Activated naive CD4-positive, alpha-beta T cell treated with anti-CD3 and anti-CD28 coated beads, Interleukin-2, amount 50 U/mL, for 24 hours (primary cell): ENCODE measurements around the gene CDC37L1.

ENCODE experiments used
- H3K27ac Mint-ChIP-seq: one replicate; pipeline ENCODE4 v1.8.0; 2021; ENCODE audit warnings: mild to moderate bottlenecking, mixed read lengths
- H3K27me3 Mint-ChIP-seq: one replicate; pipeline ENCODE4 v1.8.0; 2021; ENCODE audit warnings: mixed read lengths
- H3K36me3 Mint-ChIP-seq: one replicate; pipeline ENCODE4 v1.8.0; 2021; ENCODE audit warnings: mixed read lengths
- H3K4me1 Mint-ChIP-seq: one replicate; pipeline ENCODE4 v1.8.0; 2021; ENCODE audit warnings: mixed read lengths
- H3K4me3 Mint-ChIP-seq: one replicate; pipeline ENCODE4 v1.8.0; 2021; ENCODE audit warnings: mild to moderate bottlenecking, mixed read lengths
- H3K9me3 Mint-ChIP-seq: one replicate; pipeline ENCODE4 v1.8.0; 2021; ENCODE audit warnings: mixed read lengths

Gene CDC37L1

DNA sequence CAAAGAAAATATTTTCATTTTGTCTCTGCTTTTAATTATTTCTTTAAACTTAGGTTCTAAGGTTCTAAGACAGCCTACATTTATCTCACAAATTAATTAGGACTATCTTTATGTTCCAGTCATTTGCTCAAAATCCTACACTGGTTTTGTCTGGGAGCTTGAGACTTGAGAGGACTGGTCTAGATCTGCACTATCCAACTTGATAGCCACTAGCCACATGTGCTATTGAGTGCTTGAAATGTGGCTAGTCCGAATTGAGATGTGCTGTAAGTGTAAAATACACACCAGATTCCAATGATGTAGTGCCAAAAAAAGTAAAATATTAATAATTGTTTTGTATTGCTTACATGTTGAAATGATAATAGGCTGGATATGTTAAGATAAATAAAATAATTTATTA, 7.2 kb downstream of the CDC37L1 start:
- Mint-ChIP-seq H3K9me3 (no peaks in the 10 kb centered on the region), H3K27ac (no peak overlapping the region), H3K4me3 (no peak overlapping the region), H3K4me1 (peaks cover 61% of the 10 kb centered on the region), H3K36me3 (peaks cover 22% of the 10 kb centered on the region), H3K27me3 (no peaks in the 10 kb centered on the region)

DNA sequence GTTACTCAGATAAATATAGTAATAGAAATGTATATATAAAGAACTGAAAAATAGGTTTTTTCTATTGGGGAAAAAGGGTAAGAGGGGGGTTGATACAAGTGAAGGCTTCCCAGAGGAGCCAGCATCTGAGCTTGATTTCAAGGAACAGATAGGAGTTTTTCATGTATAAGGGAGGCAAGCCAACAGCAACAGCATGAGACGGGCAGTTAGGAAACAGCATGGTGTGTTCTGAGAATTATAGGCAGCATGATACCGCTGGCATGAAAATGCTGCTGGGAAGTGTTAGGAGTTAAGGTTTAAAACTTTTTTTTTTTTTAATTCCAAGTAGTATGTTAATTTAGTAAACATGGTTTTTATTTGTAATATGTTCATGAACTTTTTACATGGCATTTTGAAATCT, 9.7 kb downstream of the CDC37L1 start:
- Mint-ChIP-seq H3K9me3 (no peaks in the 10 kb centered on the region), H3K4me3 (peak overlapping the region; percentile 17), H3K27ac (no peak overlapping the region), H3K4me1 (peaks cover 64% of the 10 kb centered on the region), H3K36me3 (peaks cover 18% of the 10 kb centered on the region), H3K27me3 (no peaks in the 10 kb centered on the region)

GRCh38 chr9:4689687-4690104, 10.3 kb downstream of the CDC37L1 start:
- Mint-ChIP-seq H3K36me3 (peaks cover 20% of the 10 kb centered on the region), H3K27ac (peak overlapping the region; percentile 92), H3K4me3 (peak overlapping the region; percentile 62)

DNA sequence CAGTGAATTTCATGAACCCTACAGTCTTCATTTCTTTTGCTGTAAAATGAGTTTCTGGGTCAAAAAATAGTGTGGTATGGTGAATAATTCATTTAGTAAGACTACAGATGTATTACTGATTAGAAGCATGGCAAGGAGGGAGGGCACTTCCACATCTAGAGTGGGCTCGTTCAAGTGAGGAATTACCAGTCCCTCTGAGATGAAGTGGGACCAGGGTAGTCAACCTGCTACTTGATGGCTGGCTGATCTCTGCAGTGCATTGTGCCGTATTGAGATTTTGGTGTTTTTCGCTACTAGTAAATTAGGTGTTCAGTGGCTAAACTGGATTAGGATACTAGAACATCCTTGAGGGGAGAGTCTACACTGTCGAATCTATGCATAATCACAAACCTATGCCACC, 10.8 kb downstream of the CDC37L1 start:
- Mint-ChIP-seq H3K9me3 (no peaks in the 10 kb centered on the region), H3K36me3 (peaks cover 18% of the 10 kb centered on the region), H3K27me3 (no peaks in the 10 kb centered on the region), H3K27ac (peak overlapping the region; percentile 92), H3K4me3 (peak overlapping the region; percentile 62), H3K4me1 (peaks cover 57% of the 10 kb centered on the region)

More at GRCh38 chr9:4689687-4690104, 10.3 kb downstream of the CDC37L1 start:
- Mint-ChIP-seq H3K9me3 (no peaks in the 10 kb centered on the region), H3K27me3 (no peaks in the 10 kb centered on the region), H3K4me1 (peaks cover 61% of the 10 kb centered on the region)

GRCh38 chr9:4691795-4692194, 12.4 kb downstream of the CDC37L1 start:
- H3K36me3 Mint-ChIP-seq: peaks cover 13% of the 10 kb centered on the region
- no peak overlapping the region for H3K27ac Mint-ChIP-seq
- no peak overlapping the region for H3K4me3 Mint-ChIP-seq
- peaks cover 52% of the 10 kb centered on the region for H3K4me1 Mint-ChIP-seq
- H3K27me3 Mint-ChIP-seq: no peaks in the 10 kb centered on the region
- H3K9me3 Mint-ChIP-seq: no peaks in the 10 kb centered on the region

DNA sequence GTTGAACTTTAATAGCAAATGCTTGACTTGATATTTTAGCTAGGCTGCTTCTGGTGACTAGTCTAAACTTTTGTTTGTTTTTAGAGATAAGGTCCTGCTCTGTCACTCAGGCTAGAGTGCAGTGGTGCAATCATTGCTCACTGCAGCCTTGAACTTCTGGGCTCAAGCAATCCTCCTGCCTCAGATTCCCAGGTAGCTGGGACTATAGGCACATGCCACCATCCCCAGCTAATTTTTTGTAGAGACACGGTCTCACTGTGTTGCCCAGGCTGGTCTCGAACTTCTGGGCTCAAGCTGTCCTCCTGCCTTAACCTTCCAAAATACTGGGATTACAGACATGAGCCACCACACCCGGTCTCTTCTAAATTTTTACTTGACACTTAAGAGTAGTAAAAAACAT, 20.7 kb downstream of the CDC37L1 start:
- Mint-ChIP-seq H3K27ac (no peak overlapping the region), H3K27me3 (no peaks in the 10 kb centered on the region), H3K9me3 (no peaks in the 10 kb centered on the region)

DNA sequence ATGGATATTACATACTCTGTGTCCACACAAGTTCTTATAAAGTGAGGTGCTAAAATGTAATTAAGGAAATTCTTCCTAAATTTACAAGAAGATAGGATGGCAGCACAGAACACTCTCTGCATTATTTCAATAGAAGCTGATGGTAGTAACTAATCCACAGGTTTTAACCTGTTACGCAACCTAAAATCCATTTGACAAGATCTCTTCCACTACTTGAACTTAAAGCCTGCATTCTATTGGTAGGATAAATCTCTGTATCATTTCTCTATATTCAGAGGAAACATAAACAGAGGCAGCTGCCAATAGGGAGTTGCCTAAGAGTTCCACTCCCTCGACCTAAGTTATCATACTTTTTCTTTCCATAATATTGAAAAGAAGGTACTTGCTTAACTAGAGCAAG, 21.6 kb downstream of the CDC37L1 start:
- H3K9me3 Mint-ChIP-seq: no peaks in the 10 kb centered on the region
- no peak overlapping the region for H3K4me3 Mint-ChIP-seq
- H3K4me1 Mint-ChIP-seq: peaks cover 43% of the 10 kb centered on the region
- H3K36me3 Mint-ChIP-seq: peaks cover 12% of the 10 kb centered on the region
- no peaks in the 10 kb centered on the region for H3K27me3 Mint-ChIP-seq
- peak overlapping the region; percentile 18 for H3K27ac Mint-ChIP-seq

More for the DNA sequence above, 20.7 kb downstream of the CDC37L1 start:
- peaks cover 12% of the 10 kb centered on the region for H3K36me3 Mint-ChIP-seq
- no peak overlapping the region for H3K4me3 Mint-ChIP-seq
- H3K4me1 Mint-ChIP-seq: peaks cover 41% of the 10 kb centered on the region

- no peak overlapping the region for H3K4me3 Mint-ChIP-seq
- peaks cover 41% of the 10 kb centered on the region for H3K4me1 Mint-ChIP-seq
- peak overlapping the region; percentile 18 for H3K27ac Mint-ChIP-seq
- no peaks in the 10 kb centered on the region for H3K27me3 Mint-ChIP-seq
- H3K36me3 Mint-ChIP-seq: peaks cover 15% of the 10 kb centered on the region
- no peaks in the 10 kb centered on the region for H3K9me3 Mint-ChIP-seq
Measured at GRCh38 chr9:4701526-4701925, 22.2 kb downstream of the CDC37L1 start.

- H3K36me3 Mint-ChIP-seq: peaks cover 10% of the 10 kb centered on the region
- peak overlapping the region; percentile 69 for H3K27ac Mint-ChIP-seq
- no peaks in the 10 kb centered on the region for H3K27me3 Mint-ChIP-seq
- H3K9me3 Mint-ChIP-seq: no peaks in the 10 kb centered on the region
- peaks cover 37% of the 10 kb centered on the region for H3K4me1 Mint-ChIP-seq
- no peak overlapping the region for H3K4me3 Mint-ChIP-seq
Measured at GRCh38 chr9:4704129-4704528, 24.8 kb downstream of the CDC37L1 start.

- Mint-ChIP-seq H3K36me3 (peaks cover 9% of the 10 kb centered on the region), H3K4me1 (peaks cover 41% of the 10 kb centered on the region), H3K9me3 (no peaks in the 10 kb centered on the region), H3K4me3 (no peak overlapping the region), H3K27me3 (no peaks in the 10 kb centered on the region), H3K27ac (peak overlapping the region; percentile 79)
Measured at GRCh38 chr9:4706021-4706420, 26.7 kb downstream of the CDC37L1 start.

GRCh38 chr9:4706971-4707622, 27.7 kb downstream of the CDC37L1 start:
- Mint-ChIP-seq H3K9me3 (no peaks in the 10 kb centered on the region), H3K27me3 (no peaks in the 10 kb centered on the region), H3K36me3 (peaks cover 7% of the 10 kb centered on the region), H3K27ac (peak overlapping the region; percentile 33), H3K4me1 (peaks cover 30% of the 10 kb centered on the region), H3K4me3 (no peak overlapping the region)

GRCh38 chr9:4709380-4709779, 30.0 kb downstream of the CDC37L1 start:
- H3K9me3 Mint-ChIP-seq: no peaks in the 10 kb centered on the region
- peaks cover 25% of the 10 kb centered on the region for H3K4me1 Mint-ChIP-seq
- H3K27me3 Mint-ChIP-seq: no peaks in the 10 kb centered on the region
- no peak overlapping the region for H3K4me3 Mint-ChIP-seq
- H3K27ac Mint-ChIP-seq: peak overlapping the region; percentile 19
- peaks cover 7% of the 10 kb centered on the region for H3K36me3 Mint-ChIP-seq

GRCh38 chr9:4713849-4714248, 34.5 kb downstream of the CDC37L1 start:
- peaks cover 13% of the 10 kb centered on the region for H3K4me1 Mint-ChIP-seq
- H3K27ac Mint-ChIP-seq: peak overlapping the region; percentile 57
- peaks cover 4% of the 10 kb centered on the region for H3K36me3 Mint-ChIP-seq
- H3K27me3 Mint-ChIP-seq: no peaks in the 10 kb centered on the region
- H3K9me3 Mint-ChIP-seq: no peaks in the 10 kb centered on the region
- H3K4me3 Mint-ChIP-seq: no peak overlapping the region

- H3K4me1 Mint-ChIP-seq: peaks cover 8% of the 10 kb centered on the region
- H3K9me3 Mint-ChIP-seq: no peaks in the 10 kb centered on the region
- no peaks in the 10 kb centered on the region for H3K27me3 Mint-ChIP-seq
- H3K36me3 Mint-ChIP-seq: peaks cover 6% of the 10 kb centered on the region
- no peak overlapping the region for H3K4me3 Mint-ChIP-seq
- peak overlapping the region; percentile 57 for H3K27ac Mint-ChIP-seq
Measured at GRCh38 chr9:4714266-4715016, 35.1 kb downstream of the CDC37L1 start.

DNA sequence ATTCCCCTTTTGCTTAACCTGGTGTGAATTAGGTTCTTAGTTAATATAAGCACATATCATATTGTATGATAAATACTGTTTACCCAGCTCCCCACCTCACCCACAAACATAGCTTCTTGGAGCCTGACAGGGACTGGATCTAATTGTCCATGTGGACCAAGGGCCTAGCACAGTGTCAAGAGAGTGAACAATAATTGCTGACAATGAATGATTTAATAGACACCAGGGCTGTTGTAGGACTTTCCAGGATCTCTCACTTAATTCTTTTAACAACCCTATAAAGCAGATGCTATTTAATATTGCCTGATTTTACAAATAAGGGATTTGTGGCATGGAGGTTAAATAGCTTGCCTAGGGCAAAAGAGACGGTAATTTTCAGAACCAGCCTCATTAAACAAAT, 36.8 kb downstream of the CDC37L1 start:
- Mint-ChIP-seq H3K36me3 (peaks cover 6% of the 10 kb centered on the region), H3K9me3 (no peaks in the 10 kb centered on the region), H3K4me1 (peaks cover 6% of the 10 kb centered on the region), H3K27me3 (no peaks in the 10 kb centered on the region), H3K4me3 (no peak overlapping the region), H3K27ac (no peak overlapping the region)

- no peak overlapping the region for H3K4me3 Mint-ChIP-seq
- H3K36me3 Mint-ChIP-seq: peaks cover 4% of the 10 kb centered on the region
- no peaks in the 10 kb centered on the region for H3K9me3 Mint-ChIP-seq
- peaks cover 6% of the 10 kb centered on the region for H3K4me1 Mint-ChIP-seq
- H3K27me3 Mint-ChIP-seq: no peaks in the 10 kb centered on the region
- H3K27ac Mint-ChIP-seq: no peak overlapping the region
Measured at GRCh38 chr9:4717815-4718214, 38.4 kb downstream of the CDC37L1 start.
